ENCODE measurements around the gene SH2D5.

GRCh38 chr1:20735581-20736111, 3.1 kb upstream of the SH2D5 start:
- TF ChIP-seq, protein P1, sequence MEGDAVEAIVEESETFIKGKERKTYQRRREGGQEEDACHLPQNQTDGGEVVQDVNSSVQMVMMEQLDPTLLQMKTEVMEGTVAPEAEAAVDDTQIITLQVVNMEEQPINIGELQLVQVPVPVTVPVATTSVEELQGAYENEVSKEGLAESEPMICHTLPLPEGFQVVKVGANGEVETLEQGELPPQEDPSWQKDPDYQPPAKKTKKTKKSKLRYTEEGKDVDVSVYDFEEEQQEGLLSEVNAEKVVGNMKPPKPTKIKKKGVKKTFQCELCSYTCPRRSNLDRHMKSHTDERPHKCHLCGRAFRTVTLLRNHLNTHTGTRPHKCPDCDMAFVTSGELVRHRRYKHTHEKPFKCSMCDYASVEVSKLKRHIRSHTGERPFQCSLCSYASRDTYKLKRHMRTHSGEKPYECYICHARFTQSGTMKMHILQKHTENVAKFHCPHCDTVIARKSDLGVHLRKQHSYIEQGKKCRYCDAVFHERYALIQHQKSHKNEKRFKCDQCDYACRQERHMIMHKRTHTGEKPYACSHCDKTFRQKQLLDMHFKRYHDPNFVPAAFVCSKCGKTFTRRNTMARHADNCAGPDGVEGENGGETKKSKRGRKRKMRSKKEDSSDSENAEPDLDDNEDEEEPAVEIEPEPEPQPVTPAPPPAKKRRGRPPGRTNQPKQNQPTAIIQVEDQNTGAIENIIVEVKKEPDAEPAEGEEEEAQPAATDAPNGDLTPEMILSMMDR (IDR thresholded peaks at IDR 0.05; ENCODE audit: extremely low read depth in 1 of 2, insufficient read depth in 1 of 2, low read depth in 1 of 2, low read length in 2 of 2): no peak
- TF ChIP-seq POLR2A (IDR thresholded peaks at IDR 0.05; ENCODE audit: low read depth, low read length): no peak

Data from endothelial cell of umbilical vein (primary cell).